Measurements from ENCODE around the gene NR2F2. TPM values are rescaled to one million over a fixed set of nuclear protein-coding genes. Genes with fewer than 3 reads are reported as not detected.

The NR2F2 gene
- total RNA-seq, 6 donors from 2014 or later, result 10.8 to 64.7 (median 30.1) TPM

GRCh38 chr15:96344706-96345559, 14.4 kb downstream of the NR2F2 start:
- peak in 1 of 2 donors; percentile 47 for DNase-seq
- peaks cover 0 to 14% (median 8%) of the 10 kb centered on the region in 4 donors for H3K4me1 ChIP-seq
- ATAC-seq (ENCODE audit: low FRiP score in 2 of 2), result no peak
- WGBS, 2 donors, result 37 to 52% methylated on average over 16 to 22 of the region's 22 CpGs
- no peaks in the 10 kb centered on the region for H3K9me3 ChIP-seq
- no peak for TF ChIP-seq POLR2AphosphoS5 (IDR thresholded peaks at IDR 0.05)
- TF ChIP-seq POLR2A (IDR thresholded peaks at IDR 0.05), result no peak
- TF ChIP-seq EP300 (IDR thresholded peaks at IDR 0.05), result no peak
- TF ChIP-seq CTCF (IDR thresholded peaks at IDR 0.05), result no peak
- H3K27ac ChIP-seq, result peak overlapping the region; percentile 89 to 94 (median 94)
- no peaks in the 10 kb centered on the region for H3K27me3 ChIP-seq
- H3K4me3 ChIP-seq, result peak overlapping the region in 2 of 4 donors; percentile 49 to 78
- H3K36me3 ChIP-seq, result no peaks in the 10 kb centered on the region

GRCh38 chr15:96345560-96346399, 15.3 kb downstream of the NR2F2 start:
- 28 to 31% methylated on average over 20 to 44 of the region's 47 CpGs for WGBS, 2 donors
- no peaks in the 10 kb centered on the region for H3K27me3 ChIP-seq
- peak; percentile 17 to 28 for TF ChIP-seq POLR2AphosphoS5 (IDR thresholded peaks at IDR 0.05)
- peak in 1 of 4 donors; percentile 18 for TF ChIP-seq POLR2A (IDR thresholded peaks at IDR 0.05)
- peak; percentile 45 to 69 (median 60) for TF ChIP-seq CTCF (IDR thresholded peaks at IDR 0.05)
- TF ChIP-seq EP300 (IDR thresholded peaks at IDR 0.05), result no peak
- peaks cover 0 to 14% (median 8%) of the 10 kb centered on the region in 4 donors for H3K4me1 ChIP-seq
- H3K36me3 ChIP-seq, result no peaks in the 10 kb centered on the region
- peak; percentile 74 to 78 for ATAC-seq (ENCODE audit: low FRiP score in 2 of 2)
- H3K4me3 ChIP-seq, result peak overlapping the region; percentile 9 to 49 (median 36)
- no peaks in the 10 kb centered on the region for H3K9me3 ChIP-seq
- H3K27ac ChIP-seq, result peak overlapping the region; percentile 89 to 94 (median 94)
- peak; percentile 49 to 91 for DNase-seq

GRCh38 chr15:96346409-96346970, 16.0 kb downstream of the NR2F2 start:
- H3K27me3 ChIP-seq, result no peaks in the 10 kb centered on the region
- no peak for DNase-seq
- peak overlapping the region in 3 of 4 donors; percentile 22 to 49 (median 49) for H3K4me3 ChIP-seq
- TF ChIP-seq POLR2AphosphoS5 (IDR thresholded peaks at IDR 0.05) (no peak), EP300 (IDR thresholded peaks at IDR 0.05) (no peak), CTCF (IDR thresholded peaks at IDR 0.05) (no peak), POLR2A (IDR thresholded peaks at IDR 0.05) (no peak)
- H3K9me3 ChIP-seq, result no peaks in the 10 kb centered on the region
- peak overlapping the region; percentile 57 to 94 (median 94) for H3K27ac ChIP-seq
- 35 to 59% methylated on average over 6 of the region's 6 CpGs for WGBS, 2 donors
- H3K36me3 ChIP-seq, result no peaks in the 10 kb centered on the region
- peaks cover 0 to 14% (median 7%) of the 10 kb centered on the region in 4 donors for H3K4me1 ChIP-seq
- ATAC-seq (ENCODE audit: low FRiP score in 2 of 2), result no peak

- 53 to 61% methylated on average over 29 to 39 of the region's 39 CpGs for WGBS, 2 donors
Observed at GRCh38 chr15:96347181-96348111, 16.9 kb downstream of the NR2F2 start.

More at GRCh38 chr15:96347181-96348111, 16.9 kb downstream of the NR2F2 start:
- no peaks in the 10 kb centered on the region for H3K27me3 ChIP-seq
- TF ChIP-seq EP300 (IDR thresholded peaks at IDR 0.05), result no peak
- no peaks in the 10 kb centered on the region for H3K9me3 ChIP-seq
- H3K4me1 ChIP-seq, result peaks cover 0 to 14% (median 6%) of the 10 kb centered on the region in 4 donors
- H3K27ac ChIP-seq, result peak overlapping the region; percentile 57 to 94 (median 94)
- ATAC-seq (ENCODE audit: low FRiP score in 2 of 2) (no peak), DNase-seq (peak in 1 of 2 donors; percentile 66)
- H3K36me3 ChIP-seq, result no peaks in the 10 kb centered on the region
- H3K4me3 ChIP-seq, result peak overlapping the region in 2 of 4 donors; percentile 49
